Sigmoid colon (tissue), 7 donors: Measurements from ENCODE around the gene NHLH1. TPM values are rescaled to one million over a fixed set of nuclear protein-coding genes. Genes with fewer than 3 reads are reported as not detected.

Source experiments
- DNase-seq: peaks from one replicate; pipeline ENCODE4 v3.0.0-alpha.2; 2019
- H3K27ac ChIP-seq, 4 donors: fragments of 200-600 bp; sonication (generic); one replicate each; pipeline ENCODE4 v1.5.1; 2016 to 2019; ENCODE audit warnings: mild to moderate bottlenecking in 1 of 4
- H3K27me3 ChIP-seq, 3 donors: fragments of 200-600 bp; sonication (generic); one replicate each; pipeline ENCODE4 v1.5.1; 2019; ENCODE audit warnings: mild to moderate bottlenecking in 1 of 3
- H3K36me3 ChIP-seq, 4 donors: fragments of 200-600 bp; sonication (generic); one replicate each; pipeline ENCODE4 v1.5.1; 2016 to 2019
- H3K4me1 ChIP-seq, 4 donors: fragments of 200-600 bp; sonication (generic); one replicate each; pipeline ENCODE4 v1.5.1; 2017 to 2019
- H3K4me3 ChIP-seq, 4 donors: fragments of 200-600 bp; sonication (generic); one replicate each; pipeline ENCODE4 v1.5.1; 2017 to 2019; ENCODE audit warnings: mild to moderate bottlenecking in 2 of 4, moderate library complexity in 1 of 4
- H3K9me3 ChIP-seq, 4 donors: fragments of 200-600 bp in 3 of 4; sonication (generic) in 3 of 4; one replicate each; pipeline versions ENCODE4 v1.5.1 to v1.6.1; 2013 to 2019
- EP300 ChIP-seq, 4 donors: sonication (generic); formaldehyde crosslinking; IDR thresholded peaks; one replicate each; pipeline ENCODE4 v1.6.1; 2017; ENCODE audit warnings: antibody characterized with exemption in 4 of 4
- POLR2A ChIP-seq, 2 donors: fragments of 450-650 bp; IDR thresholded peaks; one replicate each; pipeline ENCODE4 v1.6.1; 2016; ENCODE audit warnings: antibody characterized with exemption in 2 of 2, mild to moderate bottlenecking in 2 of 2, moderate library complexity in 2 of 2
- POLR2AphosphoS5 ChIP-seq, 4 donors: sonication (generic); formaldehyde crosslinking; IDR thresholded peaks; one replicate each; pipeline ENCODE4 v1.6.1; 2017; ENCODE audit warnings: antibody characterized with exemption in 4 of 4
- WGBS, 2 donors: extraction: QIAGEN DNeasy Blood & Tissue Kit; methylation state at CpG; one replicate each; pipeline ENCODE4 v1.1.7; 2013; 5-methylcytosine and 5-hydroxymethylcytosine counted together
- intact Hi-C: fragments of 100-400 bp; cut with DNase I; formaldehyde crosslinking; loops from one replicate; pipeline ENCODE4 v1.15.1; 2023
- polyA plus RNA-seq, 3 donors: library from polyadenylated mRNA; stranded (reverse); fragments of 200-250 nt; gene quantifications; one replicate each; pipeline ENCODE4 v1.2.3, GENCODE V29; 2013
- total RNA-seq, 4 donors: library from RNA; depleted of rRNA; stranded (reverse); fragments of >200 nt; gene quantifications; one replicate each; pipeline ENCODE4 v1.1.0, GENCODE V29; 2016
- TF ChIP-seq, protein P1 (sequence below), 4 experiments: fragments of 450-650 bp in 3 of 4; fragments of 200-600 bp in 1 of 4; IDR thresholded peaks; one replicate each; pipeline ENCODE4 v1.5.1; 2016 to 2019; ENCODE audit warnings: antibody characterized with exemption in 4 of 4, mild to moderate bottlenecking in 3 of 4, moderate library complexity in 2 of 4
- donor health status: healthy with polysubstance abuse.
- donor health status: Bipolar disorder and iron deficiency.
- donor health status: healthy.

Gene NHLH1
- total and polyA plus RNA-seq, 7 donors: under 0.01 to 0.60 (median 0.12) TPM; not detected in 4

DNA sequence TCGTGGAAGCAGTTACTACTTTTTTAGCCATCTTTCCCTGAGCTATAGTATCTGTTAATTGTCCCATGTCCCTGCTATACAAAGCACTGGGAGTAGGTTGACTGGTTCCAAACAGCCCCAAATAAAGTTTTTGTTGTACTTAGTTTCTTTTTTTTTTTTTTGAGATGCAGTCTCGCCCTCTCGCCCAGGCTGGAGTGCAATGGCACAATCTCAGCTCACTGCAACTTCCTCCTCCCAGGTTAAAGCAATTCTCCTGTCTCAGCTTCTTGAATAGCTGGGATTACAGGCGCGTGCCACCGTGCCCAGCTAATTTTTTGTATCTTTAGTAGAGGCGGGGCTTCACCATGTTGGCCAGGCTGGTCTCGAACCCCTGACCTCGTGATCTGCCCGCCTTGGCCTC lies 20.4 kb upstream of the NHLH1 start:
- Histone ChIP-seq H3K27me3 (no peaks in the 10 kb centered on the region), H3K9me3 (no peaks in the 10 kb centered on the region), H3K4me1 (peaks cover 0 to 22% (median 14%) of the 10 kb centered on the region in 4 donors), H3K4me3 (no peak overlapping the region), H3K27ac (no peak overlapping the region), H3K36me3 (peaks cover 15 to 60% (median 25%) of the 10 kb centered on the region in 4 donors)
- intact Hi-C loops: no loop called here
- no peak for DNase-seq
- WGBS, 2 donors: 80 to 92% methylated on average over 10 of the region's 10 CpGs
- TF ChIP-seq EP300 (IDR thresholded peaks at IDR 0.05) (no peak), POLR2AphosphoS5 (IDR thresholded peaks at IDR 0.05) (no peak), POLR2A (IDR thresholded peaks at IDR 0.05) (no peak)
- TF ChIP-seq, protein P1, sequence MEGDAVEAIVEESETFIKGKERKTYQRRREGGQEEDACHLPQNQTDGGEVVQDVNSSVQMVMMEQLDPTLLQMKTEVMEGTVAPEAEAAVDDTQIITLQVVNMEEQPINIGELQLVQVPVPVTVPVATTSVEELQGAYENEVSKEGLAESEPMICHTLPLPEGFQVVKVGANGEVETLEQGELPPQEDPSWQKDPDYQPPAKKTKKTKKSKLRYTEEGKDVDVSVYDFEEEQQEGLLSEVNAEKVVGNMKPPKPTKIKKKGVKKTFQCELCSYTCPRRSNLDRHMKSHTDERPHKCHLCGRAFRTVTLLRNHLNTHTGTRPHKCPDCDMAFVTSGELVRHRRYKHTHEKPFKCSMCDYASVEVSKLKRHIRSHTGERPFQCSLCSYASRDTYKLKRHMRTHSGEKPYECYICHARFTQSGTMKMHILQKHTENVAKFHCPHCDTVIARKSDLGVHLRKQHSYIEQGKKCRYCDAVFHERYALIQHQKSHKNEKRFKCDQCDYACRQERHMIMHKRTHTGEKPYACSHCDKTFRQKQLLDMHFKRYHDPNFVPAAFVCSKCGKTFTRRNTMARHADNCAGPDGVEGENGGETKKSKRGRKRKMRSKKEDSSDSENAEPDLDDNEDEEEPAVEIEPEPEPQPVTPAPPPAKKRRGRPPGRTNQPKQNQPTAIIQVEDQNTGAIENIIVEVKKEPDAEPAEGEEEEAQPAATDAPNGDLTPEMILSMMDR (IDR thresholded peaks at IDR 0.05): no peak

DNA sequence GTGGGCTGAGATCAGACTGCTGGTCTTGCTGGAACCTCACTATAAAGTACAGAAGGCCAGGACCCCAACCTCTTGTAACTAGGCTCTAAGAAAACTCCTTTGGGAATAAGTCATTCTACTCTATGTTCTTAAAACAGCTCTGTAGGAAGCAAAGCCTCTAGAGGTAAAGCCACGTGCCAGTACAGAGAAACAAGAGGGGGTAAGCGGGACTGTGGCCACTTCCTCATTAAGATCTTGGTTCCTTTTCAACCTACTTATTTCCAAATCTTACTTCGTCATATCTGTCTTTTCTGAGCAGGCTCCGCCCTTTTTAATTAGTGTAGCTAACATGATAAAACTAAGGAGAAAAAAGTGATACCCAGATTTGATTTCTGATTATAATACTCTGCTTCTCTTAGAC lies 19.9 kb upstream of the NHLH1 start:
- intact Hi-C loops: no loop called here
- Histone ChIP-seq H3K27me3 (no peaks in the 10 kb centered on the region), H3K4me1 (peaks cover 0 to 17% (median 10%) of the 10 kb centered on the region in 4 donors), H3K9me3 (no peaks in the 10 kb centered on the region), H3K27ac (no peak overlapping the region), H3K4me3 (no peak overlapping the region), H3K36me3 (peaks cover 15 to 65% (median 30%) of the 10 kb centered on the region in 4 donors)
- TF ChIP-seq POLR2A (IDR thresholded peaks at IDR 0.05) (no peak), EP300 (IDR thresholded peaks at IDR 0.05) (no peak)
- TF ChIP-seq, protein P1 (IDR thresholded peaks at IDR 0.05): no peak
- no peak for DNase-seq
- WGBS, 2 donors: 55 to 67% methylated on average over 4 of the region's 4 CpGs

DNA sequence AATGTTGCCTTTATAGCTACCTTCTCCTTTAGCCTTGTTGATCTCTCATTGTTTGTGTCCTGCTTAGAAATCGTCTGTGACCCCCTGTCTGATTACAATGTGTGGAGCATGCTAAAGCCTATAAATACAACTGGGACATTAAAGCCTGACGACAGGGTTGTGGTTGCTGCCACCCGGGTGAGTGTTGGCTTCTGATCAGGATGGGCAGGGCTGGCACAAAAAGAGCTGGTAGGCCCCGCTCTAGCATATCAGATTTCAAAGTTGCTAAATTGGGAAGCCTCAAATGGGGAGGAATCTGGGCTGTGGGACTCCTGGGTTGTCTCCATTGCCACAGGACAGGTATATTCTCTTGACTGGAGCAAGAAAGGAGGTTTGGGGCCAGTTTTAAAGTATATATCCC lies 15.2 kb upstream of the NHLH1 start:
- DNase-seq: no peak
- intact Hi-C loops: no loop called here
- Histone ChIP-seq H3K4me1 (no peaks in the 10 kb centered on the region), H3K4me3 (no peak overlapping the region), H3K9me3 (no peaks in the 10 kb centered on the region), H3K36me3 (peaks cover 62 to 98% (median 74%) of the 10 kb centered on the region in 4 donors), H3K27ac (no peak overlapping the region), H3K27me3 (no peaks in the 10 kb centered on the region)
- TF ChIP-seq, protein P1 (IDR thresholded peaks at IDR 0.05): no peak
- no peak for TF ChIP-seq POLR2AphosphoS5 (IDR thresholded peaks at IDR 0.05)
- TF ChIP-seq EP300 (IDR thresholded peaks at IDR 0.05): no peak
- no peak for TF ChIP-seq POLR2A (IDR thresholded peaks at IDR 0.05)
- 81 to 90% methylated on average over 4 of the region's 4 CpGs for WGBS, 2 donors

DNA sequence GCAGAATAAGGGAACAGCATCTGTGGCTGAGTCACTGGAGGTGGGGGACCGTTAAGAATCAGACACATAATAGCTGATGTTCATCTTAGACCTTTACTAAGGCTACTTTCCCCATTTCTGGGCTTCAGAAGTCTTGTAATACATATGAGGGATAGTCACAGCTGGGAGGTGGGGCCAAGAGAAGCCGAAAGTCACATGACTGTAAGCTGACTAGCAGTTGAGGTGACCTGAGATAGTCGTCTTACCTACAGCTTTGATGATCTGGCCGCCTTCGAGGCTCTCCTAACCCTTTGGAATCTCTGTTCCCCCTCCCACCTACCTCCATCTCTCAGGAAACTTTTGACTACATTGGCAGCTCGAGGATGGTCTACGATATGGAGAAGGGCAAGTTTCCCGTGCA lies 14.3 kb upstream of the NHLH1 start:
- Histone ChIP-seq H3K4me3 (no peak overlapping the region), H3K36me3 (peaks cover 63 to 100% (median 82%) of the 10 kb centered on the region in 4 donors), H3K27me3 (no peaks in the 10 kb centered on the region), H3K27ac (no peak overlapping the region), H3K4me1 (no peaks in the 10 kb centered on the region), H3K9me3 (no peaks in the 10 kb centered on the region)
- intact Hi-C loops: no loop called here
- no peak for TF ChIP-seq EP300 (IDR thresholded peaks at IDR 0.05)
- TF ChIP-seq POLR2A (IDR thresholded peaks at IDR 0.05): no peak
- no peak for TF ChIP-seq POLR2AphosphoS5 (IDR thresholded peaks at IDR 0.05)
- TF ChIP-seq, protein P1 (IDR thresholded peaks at IDR 0.05): no peak
- 92% methylated on average over 8 of the region's 8 CpGs for WGBS, 2 donors
- DNase-seq: no peak

DNA sequence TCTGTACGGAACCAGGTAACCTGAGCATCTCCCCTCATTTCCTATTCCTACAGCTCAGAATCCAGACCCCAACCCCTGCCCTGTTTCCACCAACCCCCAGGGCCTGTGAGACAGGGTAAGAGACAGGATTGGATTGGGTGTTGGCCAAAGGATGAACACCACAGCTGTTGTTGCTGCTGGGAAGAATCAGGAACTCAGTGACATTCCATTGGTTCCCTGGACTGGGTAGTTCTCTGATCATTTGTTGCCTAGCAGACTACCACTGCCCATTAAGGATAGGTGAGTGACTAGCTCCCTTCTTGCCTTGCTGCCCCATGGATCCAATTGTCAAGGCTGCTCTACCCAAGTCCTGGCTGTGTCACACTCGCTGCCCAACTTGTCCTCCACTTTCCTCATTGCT lies 13.6 kb upstream of the NHLH1 start:
- H3K36me3 ChIP-seq: peaks cover 60 to 100% (median 86%) of the 10 kb centered on the region in 4 donors
- TF ChIP-seq, protein P1 (IDR thresholded peaks at IDR 0.05): no peak
- TF ChIP-seq EP300 (IDR thresholded peaks at IDR 0.05): no peak
- TF ChIP-seq POLR2A (IDR thresholded peaks at IDR 0.05): no peak
- no peak for TF ChIP-seq POLR2AphosphoS5 (IDR thresholded peaks at IDR 0.05)
- H3K27ac ChIP-seq: no peak overlapping the region
- H3K4me3 ChIP-seq: no peak overlapping the region
- DNase-seq: no peak
- 94% methylated on average over 2 of the region's 2 CpGs for WGBS, 2 donors
- no peaks in the 10 kb centered on the region for H3K4me1 ChIP-seq
- no peaks in the 10 kb centered on the region for H3K27me3 ChIP-seq
- no peaks in the 10 kb centered on the region for H3K9me3 ChIP-seq
- intact Hi-C loops: no loop called here
